ENCODE measurements around the gene ZNF593. TPM values are rescaled to one million over a fixed set of nuclear protein-coding genes. Genes with fewer than 3 reads are reported as not detected.

Gene ZNF593
- total RNA-seq, 4 donors from 2014 or later: 18.7 to 27.2 (median 26.9) TPM; not detected in 1

- peak in 4 of 5 experiments; percentile 22 to 70 (median 62) for TF ChIP-seq CTCF (IDR thresholded peaks at IDR 0.05)
- no peak for TF ChIP-seq POLR2AphosphoS5 (IDR thresholded peaks at IDR 0.05)
- H3K36me3 ChIP-seq: no peaks in the 10 kb centered on the region
- H3K27me3 ChIP-seq: peaks cover 29% of the 10 kb centered on the region
- H3K9me3 ChIP-seq: no peaks in the 10 kb centered on the region
- H3K4me3 ChIP-seq: peak overlapping the region; percentile 18 to 43 (median 34)
- H3K4me1 ChIP-seq: peaks cover 10 to 26% (median 19%) of the 10 kb centered on the region in 4 donors
- WGBS, 2 donors (ENCODE audit: low coverage in 1 of 2): 14 to 47% methylated on average over 7 to 43 of the region's 72 CpGs
- intact Hi-C loops (cut with DNase I; ENCODE audit: low total_unique reads): loop anchor here (1.0 kb wide), 1 partner anchor 60 kb away; no protein-coding TSS in a partner anchor
- peak overlapping the region; percentile 10 to 48 (median 34) for H3K27ac ChIP-seq
- in situ Hi-C loops (cut with MboI; ENCODE audit: low pct_ligation_motif_present in 1 of 4, low pct_unique_long_range_greater_than_20kb in 1 of 4, low sequenced_read_pairs in 3 of 4): loop anchor here in 2 of 4 donors (25.0 kb wide), 1 partner anchor 127 kb away; the partner anchor contains the start of gene SLC30A2 (in 2 of the 2)
- DNase-seq: peak; percentile 28
Observed at GRCh38 chr1:26164036-26164860, 5.5 kb upstream of the ZNF593 start.

DNA sequence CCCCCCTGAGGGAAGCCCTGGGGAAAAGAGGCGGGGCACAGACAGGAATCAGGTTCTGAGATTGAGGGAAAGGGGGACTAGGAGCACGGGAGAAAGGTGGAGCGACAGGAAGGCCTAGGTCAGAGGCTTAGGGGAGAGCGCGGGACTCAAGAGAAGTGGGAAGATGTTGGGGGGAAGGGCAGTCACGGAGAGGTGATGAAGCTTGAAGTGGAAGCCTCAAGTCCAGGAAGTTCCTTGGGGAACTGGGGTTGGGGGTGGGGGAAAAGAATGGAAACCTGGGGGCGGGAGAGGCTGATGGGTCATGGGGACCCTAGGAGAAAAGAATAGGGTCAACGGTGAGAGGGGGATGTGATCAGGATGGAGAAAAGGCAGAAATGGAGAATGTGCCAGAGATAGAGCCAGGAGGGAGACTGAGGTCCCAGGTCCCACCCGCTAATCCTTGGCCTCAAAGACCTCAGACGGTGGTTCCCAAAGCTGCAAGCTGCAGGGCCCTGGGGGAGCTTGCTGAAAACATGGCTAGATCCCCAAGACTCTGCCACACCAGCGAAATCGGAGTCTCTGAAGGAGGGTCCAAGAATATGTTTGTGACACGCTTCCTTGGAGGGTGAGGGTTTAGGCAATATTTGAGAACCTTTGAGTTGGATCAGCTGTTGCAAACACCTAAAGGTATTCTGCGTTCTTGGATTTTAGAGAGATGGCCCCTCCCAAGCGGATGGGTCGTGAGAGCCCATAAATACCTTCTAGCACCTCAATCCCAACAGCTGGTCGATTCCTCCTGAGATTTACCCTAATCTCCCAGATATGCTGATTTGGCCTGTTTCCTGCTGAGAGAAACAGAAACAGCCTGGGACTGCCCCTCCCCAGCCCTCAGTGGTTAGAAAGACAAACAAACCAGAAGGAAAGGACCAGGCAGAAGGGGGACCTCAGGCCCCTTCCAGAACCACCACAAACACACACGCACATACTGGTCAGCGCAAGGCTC, 4.6 kb upstream of the ZNF593 start:
- in situ Hi-C loops (cut with MboI; ENCODE audit: low pct_ligation_motif_present in 1 of 4, low pct_unique_long_range_greater_than_20kb in 1 of 4, low sequenced_read_pairs in 3 of 4) (loop anchor here in 2 of 4 donors (25.0 kb wide), 1 partner anchor 128 kb away; the partner anchor contains the start of gene SLC30A2 (in 2 of the 2)), intact Hi-C loops (cut with DNase I; ENCODE audit: low total_unique reads) (loop anchor here (1.0 kb wide), 1 partner anchor 61 kb away; no protein-coding TSS in a partner anchor)
- H3K27me3 ChIP-seq: peaks cover 29% of the 10 kb centered on the region
- peak overlapping the region in 2 of 4 donors; percentile 32 to 48 for H3K27ac ChIP-seq
- DNase-seq: no peak
- H3K9me3 ChIP-seq: no peaks in the 10 kb centered on the region
- WGBS, 2 donors (ENCODE audit: low coverage in 1 of 2): 53 to 69% methylated on average over 10 to 19 of the region's 19 CpGs
- no peaks in the 10 kb centered on the region for H3K36me3 ChIP-seq
- TF ChIP-seq POLR2A (IDR thresholded peaks at IDR 0.05) (no peak), CTCF (IDR thresholded peaks at IDR 0.05) (no peak)
- H3K4me3 ChIP-seq: peak overlapping the region in 1 of 4 donors; percentile 43
- H3K4me1 ChIP-seq: peaks cover 10 to 29% (median 23%) of the 10 kb centered on the region in 4 donors

DNA sequence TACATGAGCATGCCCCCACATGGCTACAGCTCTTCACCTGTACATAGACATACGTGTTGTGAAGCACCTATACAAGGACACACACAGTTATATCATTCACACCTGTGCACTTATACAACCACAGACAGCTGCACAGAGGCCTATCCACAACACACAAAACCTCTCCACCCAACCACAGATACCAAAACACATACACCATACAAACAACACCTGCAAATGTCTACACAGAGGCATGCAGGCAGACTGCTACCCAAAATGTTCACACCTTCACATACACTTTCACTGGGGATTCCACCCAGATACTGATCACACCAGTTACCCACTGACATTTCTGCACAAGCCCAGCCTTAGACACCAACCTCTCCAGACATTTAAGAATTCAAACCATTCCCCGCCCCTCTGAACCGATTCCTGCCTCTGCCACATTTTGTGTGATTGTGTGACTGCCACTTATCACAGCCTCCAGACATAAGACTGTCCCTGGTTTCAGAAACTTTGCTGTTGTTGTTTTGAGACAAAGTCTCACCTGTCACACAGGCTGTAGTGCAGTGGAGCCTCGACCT, 2.9 kb upstream of the ZNF593 start:
- no peak for TF ChIP-seq CTCF (IDR thresholded peaks at IDR 0.05)
- TF ChIP-seq EP300 (IDR thresholded peaks at IDR 0.05; ENCODE audit: low read depth): no peak
- TF ChIP-seq POLR2AphosphoS5 (IDR thresholded peaks at IDR 0.05): no peak
- no peak for TF ChIP-seq POLR2A (IDR thresholded peaks at IDR 0.05)
- Histone ChIP-seq H3K4me1 (peaks cover 13 to 31% (median 25%) of the 10 kb centered on the region in 4 donors), H3K27me3 (peaks cover 16% of the 10 kb centered on the region), H3K27ac (no peak overlapping the region), H3K9me3 (no peaks in the 10 kb centered on the region), H3K36me3 (no peaks in the 10 kb centered on the region), H3K4me3 (no peak overlapping the region)
- no peak for DNase-seq
- intact Hi-C loops (cut with DNase I; ENCODE audit: low total_unique reads) (no loop called here), in situ Hi-C loops (cut with MboI; ENCODE audit: low pct_ligation_motif_present in 1 of 4, low pct_unique_long_range_greater_than_20kb in 1 of 4, low sequenced_read_pairs in 3 of 4) (loop anchor here in 2 of 4 donors (25.0 kb wide), 1 partner anchor 129 kb away; the partner anchor contains the start of gene SLC30A2 (in 2 of the 2))
- WGBS, 2 donors (ENCODE audit: low coverage in 1 of 2): 75 to 79% methylated on average over 3 to 4 of the region's 4 CpGs

Data from transverse colon (tissue), 4 donors.